IMR-90 (cell line): Measurements from ENCODE around the gene DYNLT4. TPM values are rescaled to one million over a fixed set of nuclear protein-coding genes. Genes with fewer than 3 reads are reported as not detected.

Experiments
- BHLHE40 ChIP-seq: fragments of 150-350 bp; IDR thresholded peaks from 2 replicates; pipeline ENCODE4 v1.6.1; 2016; ENCODE audit warnings: mild to moderate bottlenecking, low read depth, low read length
- MXI1 ChIP-seq: IDR thresholded peaks from 2 replicates; pipeline ENCODE4 v1.6.1; 2012; ENCODE audit warnings: low read depth, mild to moderate bottlenecking, low read length, moderate library complexity, borderline replicate concordance
- NFE2L2 ChIP-seq: fragments of 150-350 bp; IDR thresholded peaks from 2 replicates; pipeline ENCODE4 v1.6.1; 2016; ENCODE audit warnings: low read depth, mild to moderate bottlenecking, low read length
- SMC3 ChIP-seq: fragments of 150-350 bp; IDR thresholded peaks from 2 replicates; pipeline ENCODE4 v1.6.1; 2016; ENCODE audit warnings: low read depth, mild to moderate bottlenecking, antibody characterized with exemption, low read length, moderate library complexity
- polyA plus RNA-seq, 3 experiments: library from polyadenylated mRNA; depleted of rRNA; stranded (reverse); fragments of >200 nt; gene quantifications; 2 replicates each; pipeline ENCODE4 v1.2.3, GENCODE V29; 2012; ENCODE audit warnings: low replicate concordance in 1 of 3
- total RNA-seq: library from RNA; depleted of rRNA; stranded (reverse); fragments of >200 nt; gene quantifications from 2 replicates; pipeline ENCODE4 v1.2.3, GENCODE V29; 2012
- TF ChIP-seq, protein P1 (sequence below): conservative IDR thresholded peaks from 2 replicates; pipeline ENCODE4 v1.5.1; 2012; ENCODE audit warnings: mild to moderate bottlenecking, low read depth, low read length, improper control_type of control experiment
- TF ChIP-seq, protein P2 (sequence below): fragments of 150-350 bp; IDR thresholded peaks from 2 replicates; pipeline ENCODE4 v1.6.1; 2017; ENCODE audit warnings: mild to moderate bottlenecking, antibody characterized with exemption, low read length, low read depth

DYNLT4 gene
- total and polyA plus RNA-seq, 2 of the 4 experiments (the other 2 are of a cell fraction): not detected

GRCh38 chr1:44799770-44800584, 7.2 kb downstream of the DYNLT4 start, which contains the start of gene PLK3 (continued):
- TF ChIP-seq, protein P1, sequence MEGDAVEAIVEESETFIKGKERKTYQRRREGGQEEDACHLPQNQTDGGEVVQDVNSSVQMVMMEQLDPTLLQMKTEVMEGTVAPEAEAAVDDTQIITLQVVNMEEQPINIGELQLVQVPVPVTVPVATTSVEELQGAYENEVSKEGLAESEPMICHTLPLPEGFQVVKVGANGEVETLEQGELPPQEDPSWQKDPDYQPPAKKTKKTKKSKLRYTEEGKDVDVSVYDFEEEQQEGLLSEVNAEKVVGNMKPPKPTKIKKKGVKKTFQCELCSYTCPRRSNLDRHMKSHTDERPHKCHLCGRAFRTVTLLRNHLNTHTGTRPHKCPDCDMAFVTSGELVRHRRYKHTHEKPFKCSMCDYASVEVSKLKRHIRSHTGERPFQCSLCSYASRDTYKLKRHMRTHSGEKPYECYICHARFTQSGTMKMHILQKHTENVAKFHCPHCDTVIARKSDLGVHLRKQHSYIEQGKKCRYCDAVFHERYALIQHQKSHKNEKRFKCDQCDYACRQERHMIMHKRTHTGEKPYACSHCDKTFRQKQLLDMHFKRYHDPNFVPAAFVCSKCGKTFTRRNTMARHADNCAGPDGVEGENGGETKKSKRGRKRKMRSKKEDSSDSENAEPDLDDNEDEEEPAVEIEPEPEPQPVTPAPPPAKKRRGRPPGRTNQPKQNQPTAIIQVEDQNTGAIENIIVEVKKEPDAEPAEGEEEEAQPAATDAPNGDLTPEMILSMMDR: peak; percentile 96
- TF ChIP-seq NFE2L2: no peak
- TF ChIP-seq, protein P2, sequence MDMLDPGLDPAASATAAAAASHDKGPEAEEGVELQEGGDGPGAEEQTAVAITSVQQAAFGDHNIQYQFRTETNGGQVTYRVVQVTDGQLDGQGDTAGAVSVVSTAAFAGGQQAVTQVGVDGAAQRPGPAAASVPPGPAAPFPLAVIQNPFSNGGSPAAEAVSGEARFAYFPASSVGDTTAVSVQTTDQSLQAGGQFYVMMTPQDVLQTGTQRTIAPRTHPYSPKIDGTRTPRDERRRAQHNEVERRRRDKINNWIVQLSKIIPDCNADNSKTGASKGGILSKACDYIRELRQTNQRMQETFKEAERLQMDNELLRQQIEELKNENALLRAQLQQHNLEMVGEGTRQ: no peak
- peak; percentile 66 for TF ChIP-seq SMC3
- TF ChIP-seq MXI1: peak; percentile 97
- no peak; the same call in 1 of the 2 replicates for TF ChIP-seq BHLHE40
